Stimulated activated naive CD8-positive, alpha-beta T cell treated with anti-CD3 and anti-CD28 coated beads, Interleukin-15, Interleukin-2, amounts not matched to agents 100 ng/mL and 50 ng/mL, for 24 hours (primary cell): ENCODE results near the gene LRWD1.
"Not testable (repeated sequence)": the region's sequence is repeated elsewhere in the genome, so short reads cannot be mapped to it uniquely, and the experiment has no call there.

Source experiments
- H3K27ac Mint-ChIP-seq: one replicate; pipeline ENCODE4 v1.8.0; 2021; ENCODE audit warnings: mild to moderate bottlenecking, mixed read lengths
- H3K27me3 Mint-ChIP-seq: one replicate; pipeline ENCODE4 v1.8.0; 2021; ENCODE audit warnings: mixed read lengths
- H3K36me3 Mint-ChIP-seq: one replicate; pipeline ENCODE4 v1.8.0; 2021; ENCODE audit warnings: low read depth, mixed read lengths
- H3K4me1 Mint-ChIP-seq: one replicate; pipeline ENCODE4 v1.8.0; 2021; ENCODE audit warnings: low read depth, mixed read lengths
- H3K4me3 Mint-ChIP-seq: one replicate; pipeline ENCODE4 v1.8.0; 2021; ENCODE audit warnings: mild to moderate bottlenecking, mixed read lengths
- H3K9me3 Mint-ChIP-seq: one replicate; pipeline ENCODE4 v1.8.0; 2021; ENCODE audit warnings: mixed read lengths

LRWD1 gene

DNA sequence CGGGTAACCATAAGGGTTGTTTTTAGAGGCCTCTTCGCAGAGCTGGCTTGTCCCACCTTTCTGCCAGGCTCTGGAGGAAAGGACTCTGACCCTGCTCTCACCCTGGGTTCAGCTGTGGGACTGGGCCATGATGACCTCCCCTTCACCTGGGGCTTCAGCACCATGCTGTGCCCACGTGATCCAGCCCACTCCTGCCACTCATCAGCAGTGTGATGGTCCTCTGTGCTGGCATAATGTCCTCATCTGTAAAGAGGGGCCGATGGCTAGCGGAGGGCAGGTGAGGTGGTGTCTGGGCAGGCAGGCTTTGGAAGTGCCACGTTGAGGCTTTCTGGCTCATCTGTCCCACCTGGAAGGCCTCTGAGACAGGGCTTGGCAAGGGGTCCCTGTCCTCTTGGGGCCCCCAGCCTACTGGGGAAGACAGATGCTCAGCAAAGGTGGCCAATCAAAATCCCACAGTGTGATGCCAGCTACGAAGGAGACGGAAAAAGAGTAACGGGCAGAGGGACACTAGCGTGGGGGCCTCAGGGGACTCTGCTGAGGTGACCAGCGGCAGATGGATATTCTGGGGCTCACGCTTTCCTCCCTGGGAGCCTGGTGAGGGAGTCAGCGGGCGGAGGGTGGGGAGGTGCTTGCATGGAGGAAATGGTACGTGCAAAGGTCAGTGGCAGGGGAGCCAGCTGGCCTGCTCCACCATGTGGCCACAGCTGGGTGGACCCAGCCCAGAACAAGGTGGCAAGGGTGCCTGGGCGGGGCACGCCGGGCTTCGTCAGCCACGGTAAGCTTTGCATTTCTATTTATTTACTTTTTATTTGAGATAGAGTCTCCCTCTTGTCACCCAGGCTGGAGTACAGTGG lies 5.4 kb downstream of the LRWD1 start:
- Mint-ChIP-seq H3K27ac (no peak overlapping the region), H3K9me3 (no peaks in the 10 kb centered on the region)

DNA sequence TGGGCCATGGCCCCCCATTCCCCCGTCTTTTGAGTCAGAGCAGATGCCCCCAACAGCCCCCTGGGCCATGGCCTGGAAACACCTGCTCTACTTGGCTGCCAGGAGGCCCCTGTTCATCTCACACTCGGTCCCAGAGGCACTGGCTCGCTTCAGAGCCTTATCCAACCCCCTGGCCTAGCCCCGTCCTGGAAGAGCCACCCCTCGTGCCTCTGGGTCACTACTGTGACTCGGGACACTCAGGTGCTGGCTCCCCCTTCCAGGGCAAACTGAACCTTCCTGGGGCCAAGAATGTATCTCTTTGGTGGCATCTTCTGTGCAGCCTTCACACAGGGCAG lies 7.0 kb downstream of the LRWD1 start:
- Mint-ChIP-seq H3K36me3 (peaks cover 10% of the 10 kb centered on the region), H3K9me3 (no peaks in the 10 kb centered on the region), H3K4me3 (no peak overlapping the region), H3K27me3 (no peaks in the 10 kb centered on the region), H3K4me1 (peaks cover 2% of the 10 kb centered on the region), H3K27ac (no peak overlapping the region)

More for the DNA sequence above, 5.4 kb downstream of the LRWD1 start:
- Mint-ChIP-seq H3K4me3 (no peak overlapping the region), H3K4me1 (peaks cover 15% of the 10 kb centered on the region), H3K27me3 (no peaks in the 10 kb centered on the region), H3K36me3 (peaks cover 11% of the 10 kb centered on the region)

DNA sequence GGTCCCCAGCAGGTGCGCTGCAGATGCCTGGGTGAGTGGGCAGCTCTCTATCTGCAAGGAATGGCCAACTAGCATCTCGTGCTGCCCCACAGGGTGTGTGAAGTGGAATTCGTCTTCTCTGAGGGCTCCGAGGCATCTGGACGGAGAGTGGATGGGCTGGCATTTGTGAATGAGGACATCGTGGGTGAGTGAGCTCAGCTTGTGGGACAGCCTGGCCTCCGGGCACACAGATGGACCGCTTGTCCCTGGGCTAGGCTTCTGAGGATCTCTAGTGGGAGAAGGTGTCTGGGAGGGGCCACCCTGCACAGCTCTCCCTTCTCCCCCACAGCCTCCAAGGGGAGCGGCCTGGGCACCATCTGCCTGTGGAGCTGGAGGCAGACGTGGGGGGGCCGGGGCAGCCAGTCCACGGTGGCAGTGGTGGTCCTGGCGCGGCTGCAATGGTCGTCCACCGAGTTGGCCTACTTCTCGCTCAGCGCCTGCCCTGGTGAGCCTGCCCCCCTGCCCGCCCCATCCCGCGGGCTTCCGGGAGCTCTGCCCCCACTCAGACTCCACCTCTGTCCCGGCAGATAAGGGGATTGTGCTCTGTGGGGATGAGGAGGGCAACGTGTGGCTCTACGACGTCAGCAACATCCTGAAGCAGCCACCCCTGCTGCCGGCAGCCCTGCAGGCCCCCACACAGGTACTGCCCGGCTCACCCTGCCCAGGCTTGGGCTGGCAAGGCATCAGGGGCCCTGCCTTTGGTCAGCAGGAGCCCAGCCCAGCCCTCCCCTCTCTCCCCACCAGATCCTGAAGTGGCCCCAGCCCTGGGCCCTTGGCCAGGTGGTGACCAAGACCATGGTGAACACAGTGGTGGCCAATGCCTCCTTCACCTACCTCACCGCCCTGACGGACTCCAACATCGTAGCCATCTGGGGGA lies 7.6 kb downstream of the LRWD1 start:
- Mint-ChIP-seq H3K36me3 (peaks cover 7% of the 10 kb centered on the region), H3K27ac (no peak overlapping the region), H3K4me1 (no peaks in the 10 kb centered on the region), H3K4me3 (no peak overlapping the region), H3K9me3 (no peaks in the 10 kb centered on the region), H3K27me3 (no peaks in the 10 kb centered on the region)

DNA sequence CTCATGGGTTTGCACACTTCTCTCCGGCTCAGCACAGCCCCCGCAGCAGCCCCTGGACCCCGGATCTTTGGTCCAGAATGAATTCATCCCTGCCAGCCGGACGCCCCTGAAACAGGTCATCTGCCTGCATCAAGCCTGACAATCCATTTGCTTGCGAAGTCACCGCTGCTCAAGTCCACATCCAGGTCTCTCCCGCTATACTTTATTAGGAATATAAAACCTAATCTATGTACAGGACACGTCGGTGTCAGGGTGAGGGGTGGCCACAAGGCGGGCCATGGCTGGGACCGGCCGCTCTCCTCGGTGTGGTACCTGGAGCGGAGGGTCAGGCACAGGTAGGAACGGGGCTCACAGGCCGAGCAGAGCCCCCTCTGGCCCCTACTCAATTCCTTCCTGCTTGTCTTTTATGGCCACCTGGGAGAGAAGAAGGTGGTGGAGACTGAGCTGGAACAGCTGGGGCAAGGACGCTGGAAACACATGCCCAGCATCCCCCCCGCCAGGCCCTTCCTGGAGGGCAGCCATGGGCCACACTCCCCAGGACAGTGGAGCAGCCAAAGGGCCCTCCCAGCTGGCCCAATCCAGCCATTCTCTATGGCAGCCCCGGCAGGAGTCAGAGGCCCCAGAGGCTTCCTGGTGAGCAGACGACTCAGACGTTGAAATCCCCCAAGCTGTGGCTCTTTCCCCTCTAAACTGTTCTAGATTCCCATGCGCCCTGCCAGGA lies 8.6 kb downstream of the LRWD1 start:
- Mint-ChIP-seq H3K4me3 (no peak overlapping the region), H3K36me3 (peaks cover 7% of the 10 kb centered on the region), H3K9me3 (no peaks in the 10 kb centered on the region), H3K27me3 (no peaks in the 10 kb centered on the region), H3K27ac (no peak overlapping the region), H3K4me1 (no peaks in the 10 kb centered on the region)

DNA sequence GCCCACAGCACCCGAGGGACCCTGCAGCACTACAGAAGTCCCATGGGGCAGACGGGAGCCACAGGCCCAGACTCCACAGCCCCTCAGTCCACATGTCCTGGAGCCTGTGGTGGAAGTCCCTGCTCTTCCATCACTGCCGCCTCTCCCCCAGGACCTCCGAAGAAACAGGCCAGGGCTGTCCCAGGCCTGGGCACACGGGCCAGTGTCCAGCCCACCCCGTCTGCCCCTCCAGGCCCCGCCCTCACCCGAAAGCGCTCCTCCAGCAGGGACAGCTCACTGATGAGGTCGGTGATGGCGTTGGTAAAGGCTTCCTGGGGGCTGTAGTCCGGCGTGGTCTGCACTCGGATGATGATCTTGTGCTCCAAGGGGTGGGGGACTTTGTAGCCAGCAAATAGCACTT lies 9.3 kb downstream of the LRWD1 start:
- H3K36me3 Mint-ChIP-seq, H3K27me3 Mint-ChIP-seq, H3K9me3 Mint-ChIP-seq, H3K4me1 Mint-ChIP-seq, H3K4me3 Mint-ChIP-seq, H3K27ac Mint-ChIP-seq: not testable (repeated sequence)

DNA sequence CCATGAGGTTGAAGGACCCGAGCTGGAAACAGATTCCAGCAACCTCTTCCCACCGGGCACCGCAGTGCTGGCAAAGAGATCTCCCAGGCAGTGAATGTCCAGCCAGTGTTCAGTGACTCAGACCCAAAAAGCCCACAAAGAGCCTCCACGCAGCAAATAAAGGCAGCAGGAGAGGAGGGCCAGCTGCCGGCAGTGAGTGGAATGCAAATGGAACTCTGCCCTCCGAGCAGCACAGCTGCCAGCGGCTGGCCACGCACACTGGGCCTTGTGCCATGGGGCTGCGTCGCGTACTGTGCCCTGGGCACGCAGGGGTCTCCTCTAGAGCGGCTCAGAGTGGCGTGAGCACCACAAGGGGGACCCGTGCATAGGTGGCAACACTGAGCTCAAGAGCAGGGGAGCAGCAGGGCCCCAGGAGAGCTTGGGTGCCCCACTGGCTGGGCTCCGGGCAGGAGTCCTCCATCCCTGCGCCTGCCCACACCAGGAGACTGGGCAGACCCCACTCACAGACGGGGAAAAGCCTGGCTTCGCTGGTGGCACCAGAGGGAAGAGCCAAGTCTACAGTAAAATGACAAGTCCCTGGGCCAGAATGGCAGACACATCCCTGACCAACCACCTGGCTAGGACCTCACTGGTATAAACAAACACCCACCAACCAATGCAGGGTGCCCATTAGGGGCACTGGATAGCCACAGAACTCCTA lies 10.1 kb downstream of the LRWD1 start:
- H3K9me3 Mint-ChIP-seq, H3K27ac Mint-ChIP-seq, H3K4me3 Mint-ChIP-seq, H3K36me3 Mint-ChIP-seq, H3K4me1 Mint-ChIP-seq, H3K27me3 Mint-ChIP-seq: not testable (repeated sequence)

DNA sequence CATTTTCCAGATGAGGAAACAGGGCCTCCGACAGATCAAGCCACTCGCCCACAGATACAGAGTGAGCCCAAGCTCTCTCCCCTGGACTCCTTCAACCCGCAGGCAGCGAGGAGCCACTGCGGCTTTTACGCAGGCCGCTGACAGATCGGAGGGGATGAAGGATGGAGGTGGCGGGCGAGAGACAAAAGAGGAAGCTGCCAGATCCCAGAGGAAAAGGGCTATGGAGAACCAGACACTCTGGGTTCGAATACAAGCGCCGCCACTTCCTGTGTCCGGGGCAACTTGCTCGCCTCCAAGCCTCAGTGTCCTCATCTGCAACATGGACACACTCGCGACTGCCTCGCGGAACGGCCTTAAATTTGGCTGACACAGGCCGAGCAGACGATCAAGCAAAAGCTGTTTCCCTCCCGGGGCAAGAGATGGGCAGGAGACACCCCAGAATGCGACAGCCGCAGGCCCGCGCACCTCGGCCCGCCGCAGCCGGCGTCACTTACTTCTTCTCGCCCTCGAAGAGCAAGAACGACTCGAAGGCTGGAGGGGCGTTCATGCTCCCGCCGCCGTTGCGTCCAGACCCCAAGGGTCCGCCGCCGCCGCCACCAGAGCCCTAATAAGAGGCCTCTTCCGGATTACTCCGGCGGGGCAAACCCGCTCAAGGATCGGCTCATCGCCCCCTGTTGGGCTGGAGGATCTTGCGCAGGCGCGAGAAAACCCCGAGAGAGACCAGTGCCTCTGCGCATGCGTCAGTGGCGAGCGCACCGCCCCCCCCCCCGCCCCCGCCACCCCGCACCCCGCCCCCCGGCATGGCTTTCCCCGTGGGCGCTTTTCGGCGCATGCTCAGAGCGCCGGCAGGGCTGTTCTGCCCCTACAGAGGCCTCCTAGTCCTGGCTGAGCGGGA lies 13.8 kb downstream of the LRWD1 start, which contains the start of gene POLR2J:
Gene POLR2J, minus strand, starts transcription at position 609 of the 895 bp plus-strand sequence. Its CDS starts 62 bp downstream, at position 547.
- not testable (repeated sequence) for H3K9me3 Mint-ChIP-seq, H3K27me3 Mint-ChIP-seq, H3K4me1 Mint-ChIP-seq, H3K36me3 Mint-ChIP-seq
- H3K27ac Mint-ChIP-seq = peak within 1 kb of the TSS; percentile 72
- peak within 1 kb of the TSS; percentile 83 for H3K4me3 Mint-ChIP-seq

DNA sequence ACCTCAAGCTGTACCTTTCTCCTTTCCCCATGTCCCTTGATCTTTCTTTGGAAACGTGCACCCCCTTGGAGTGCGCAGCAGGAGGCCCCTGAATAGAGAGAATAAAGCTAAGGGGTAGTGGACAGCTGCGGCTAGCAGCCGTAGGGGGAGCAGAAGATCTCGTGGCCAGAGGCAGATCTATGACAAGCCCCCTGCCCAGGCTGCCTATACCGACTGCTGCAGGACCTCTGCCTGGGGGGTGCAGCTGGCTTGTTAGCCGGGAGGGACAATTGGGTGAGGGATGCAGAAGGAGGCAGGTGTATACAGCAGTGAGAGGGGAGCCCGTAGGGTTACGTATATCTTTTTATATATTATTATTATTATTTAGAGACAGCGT lies 14.4 kb downstream of the LRWD1 start:
- not testable (repeated sequence) for H3K9me3 Mint-ChIP-seq, H3K27me3 Mint-ChIP-seq, H3K36me3 Mint-ChIP-seq, H3K4me1 Mint-ChIP-seq, H3K27ac Mint-ChIP-seq, H3K4me3 Mint-ChIP-seq

DNA sequence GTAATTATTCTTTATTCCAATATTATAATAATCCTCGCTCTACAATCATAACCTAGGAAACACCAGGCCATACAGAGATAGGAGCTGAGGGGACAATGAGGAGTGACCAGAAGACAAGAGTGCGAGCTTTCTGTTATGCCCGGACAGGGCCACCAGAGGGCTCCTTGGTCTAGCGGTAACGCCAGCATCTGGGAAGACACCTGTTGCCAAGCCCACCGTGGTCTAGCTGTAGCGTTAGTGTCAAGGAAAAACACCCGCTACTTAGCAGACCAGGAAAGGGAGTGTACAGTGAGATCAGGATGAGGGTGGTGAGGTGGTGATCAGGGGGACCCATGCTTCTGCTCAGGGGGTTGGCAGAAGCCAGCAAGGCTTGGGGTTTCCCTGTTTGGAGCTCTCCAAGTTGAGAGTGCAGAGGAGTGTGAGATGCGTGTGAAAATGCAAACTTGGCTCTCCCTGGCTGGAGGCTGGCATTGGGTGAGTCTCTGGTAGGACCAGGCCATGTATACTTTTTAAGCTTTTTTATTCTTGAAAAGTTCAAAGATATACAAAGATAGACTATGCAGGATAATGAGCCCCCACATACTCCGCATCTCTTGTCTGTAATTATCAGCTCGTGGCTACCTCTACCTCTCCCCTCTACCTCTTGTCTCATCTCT lies 15.3 kb downstream of the LRWD1 start:
- not testable (repeated sequence) for H3K27me3 Mint-ChIP-seq, H3K4me3 Mint-ChIP-seq, H3K27ac Mint-ChIP-seq, H3K9me3 Mint-ChIP-seq, H3K36me3 Mint-ChIP-seq, H3K4me1 Mint-ChIP-seq

DNA sequence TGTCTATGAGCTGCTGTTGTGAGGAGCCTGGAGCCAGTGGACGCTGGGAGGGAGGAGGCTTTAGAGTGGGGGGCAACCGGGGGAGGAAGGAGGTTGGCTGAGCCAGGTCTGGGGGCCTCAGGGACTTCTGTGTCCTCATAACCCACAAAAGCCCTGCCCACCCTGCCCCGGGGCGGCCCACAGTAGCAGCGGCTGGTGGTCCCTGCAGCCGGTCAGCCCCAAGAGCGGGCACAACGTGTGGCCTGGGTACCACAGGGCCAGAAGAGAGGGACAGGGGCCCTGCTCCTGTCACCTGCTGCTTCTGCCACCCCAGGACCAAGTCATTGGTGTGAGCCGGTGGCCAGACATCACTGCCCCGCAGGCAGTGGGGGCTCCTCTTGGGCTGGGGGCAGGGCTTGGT lies 17.2 kb downstream of the LRWD1 start:
- not testable (repeated sequence) for H3K36me3 Mint-ChIP-seq, H3K4me1 Mint-ChIP-seq, H3K9me3 Mint-ChIP-seq, H3K4me3 Mint-ChIP-seq, H3K27ac Mint-ChIP-seq, H3K27me3 Mint-ChIP-seq

DNA sequence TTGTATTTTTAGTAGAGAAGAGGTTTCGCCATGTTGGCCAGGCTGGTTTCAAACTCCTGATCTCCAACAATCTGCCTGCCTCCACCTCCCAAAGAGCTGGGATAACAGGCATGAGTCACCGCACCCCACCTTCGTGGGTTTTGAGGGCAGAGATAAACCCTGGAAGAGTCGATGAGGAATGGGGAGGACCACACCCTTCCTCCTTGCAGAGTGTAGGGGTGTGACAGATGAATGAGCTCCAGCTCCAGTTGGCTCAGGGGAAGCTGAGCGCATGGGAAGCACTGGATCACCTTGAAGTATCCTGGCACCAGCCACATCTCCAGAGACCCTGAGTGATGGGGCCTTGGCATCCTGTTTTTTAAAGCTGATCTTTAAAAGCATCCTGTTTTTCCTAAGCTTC lies 19.5 kb downstream of the LRWD1 start:
- not testable (repeated sequence) for H3K36me3 Mint-ChIP-seq, H3K27me3 Mint-ChIP-seq, H3K4me1 Mint-ChIP-seq, H3K27ac Mint-ChIP-seq, H3K4me3 Mint-ChIP-seq, H3K9me3 Mint-ChIP-seq

DNA sequence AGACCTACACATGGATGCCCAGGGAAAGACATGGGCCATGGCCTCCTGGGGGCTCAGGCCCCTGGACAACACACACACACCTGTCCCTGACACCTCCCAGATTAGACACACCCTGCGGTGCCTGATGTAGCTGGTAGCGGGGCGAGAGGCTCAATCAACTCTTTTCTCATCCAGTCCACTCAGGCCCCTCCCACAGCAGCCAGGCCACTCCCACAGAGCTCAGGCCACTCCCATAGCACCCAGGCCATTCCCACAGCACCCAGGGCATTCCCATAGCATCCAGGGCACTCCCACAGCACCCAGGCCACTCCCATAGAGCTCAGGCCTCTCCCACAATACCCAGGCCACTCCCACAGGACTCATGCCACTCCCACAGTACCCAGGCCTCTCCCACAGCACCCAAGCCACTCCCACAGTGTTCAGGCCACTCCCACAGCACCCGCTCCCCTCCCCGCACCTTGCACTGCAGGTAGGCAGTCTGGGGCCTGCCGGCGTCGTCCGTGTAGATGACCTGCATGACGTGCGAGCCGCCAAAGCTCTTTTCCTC lies 25.8 kb downstream of the LRWD1 start:
- not testable (repeated sequence) for H3K27me3 Mint-ChIP-seq, H3K27ac Mint-ChIP-seq, H3K4me3 Mint-ChIP-seq, H3K9me3 Mint-ChIP-seq, H3K36me3 Mint-ChIP-seq, H3K4me1 Mint-ChIP-seq

DNA sequence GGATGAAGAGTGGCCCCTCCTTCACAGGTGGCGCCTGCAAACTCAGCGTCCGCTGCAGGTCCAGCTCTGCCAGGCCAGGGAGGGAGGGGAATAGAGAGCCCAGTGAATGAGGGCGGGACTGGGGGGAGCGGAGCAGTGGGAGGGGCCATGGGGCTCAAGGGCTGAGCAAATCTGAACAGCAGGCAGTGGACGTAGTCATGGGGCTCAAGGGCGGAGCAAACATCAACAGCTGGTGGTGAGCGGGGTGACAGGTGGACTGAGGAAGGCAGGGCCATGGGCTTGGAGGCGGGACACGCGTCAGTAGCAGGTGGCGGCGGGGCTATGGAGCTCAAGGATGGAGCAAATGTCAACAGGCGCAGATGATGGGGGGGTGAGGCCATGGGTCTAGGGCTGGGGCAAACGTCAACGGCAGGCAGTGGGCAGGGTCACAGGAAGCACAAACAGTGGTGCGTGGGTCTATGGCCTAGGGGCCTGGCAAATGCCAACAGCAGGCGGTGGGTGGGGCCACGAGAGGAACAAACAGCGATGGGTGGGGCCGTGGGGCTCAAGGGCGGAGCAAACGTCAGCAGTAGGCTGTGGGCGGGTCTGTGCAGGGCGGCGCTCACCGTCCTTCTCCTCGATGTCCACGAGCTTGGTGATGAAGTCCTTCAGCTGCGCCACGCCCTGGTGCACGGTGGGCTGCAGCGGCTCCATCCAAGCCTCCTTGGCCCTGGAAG lies 28.6 kb downstream of the LRWD1 start:
- not testable (repeated sequence) for H3K4me3 Mint-ChIP-seq, H3K36me3 Mint-ChIP-seq, H3K9me3 Mint-ChIP-seq, H3K27ac Mint-ChIP-seq, H3K27me3 Mint-ChIP-seq, H3K4me1 Mint-ChIP-seq
